ENCODE measurements around the gene FAM241A.

FAM241A gene

GRCh38 chr4:112222219-112222955 is 77.1 kb downstream of the FAM241A start:
- no peak for DNase-seq

GRCh38 chr4:112225157-112225556 is 79.9 kb downstream of the FAM241A start:
- DNase-seq = no peak

- peak; percentile 94 to 95 for DNase-seq
These were observed 85.9 kb downstream of the FAM241A start for GRCh38 chr4:112230879-112231778.

DNA sequence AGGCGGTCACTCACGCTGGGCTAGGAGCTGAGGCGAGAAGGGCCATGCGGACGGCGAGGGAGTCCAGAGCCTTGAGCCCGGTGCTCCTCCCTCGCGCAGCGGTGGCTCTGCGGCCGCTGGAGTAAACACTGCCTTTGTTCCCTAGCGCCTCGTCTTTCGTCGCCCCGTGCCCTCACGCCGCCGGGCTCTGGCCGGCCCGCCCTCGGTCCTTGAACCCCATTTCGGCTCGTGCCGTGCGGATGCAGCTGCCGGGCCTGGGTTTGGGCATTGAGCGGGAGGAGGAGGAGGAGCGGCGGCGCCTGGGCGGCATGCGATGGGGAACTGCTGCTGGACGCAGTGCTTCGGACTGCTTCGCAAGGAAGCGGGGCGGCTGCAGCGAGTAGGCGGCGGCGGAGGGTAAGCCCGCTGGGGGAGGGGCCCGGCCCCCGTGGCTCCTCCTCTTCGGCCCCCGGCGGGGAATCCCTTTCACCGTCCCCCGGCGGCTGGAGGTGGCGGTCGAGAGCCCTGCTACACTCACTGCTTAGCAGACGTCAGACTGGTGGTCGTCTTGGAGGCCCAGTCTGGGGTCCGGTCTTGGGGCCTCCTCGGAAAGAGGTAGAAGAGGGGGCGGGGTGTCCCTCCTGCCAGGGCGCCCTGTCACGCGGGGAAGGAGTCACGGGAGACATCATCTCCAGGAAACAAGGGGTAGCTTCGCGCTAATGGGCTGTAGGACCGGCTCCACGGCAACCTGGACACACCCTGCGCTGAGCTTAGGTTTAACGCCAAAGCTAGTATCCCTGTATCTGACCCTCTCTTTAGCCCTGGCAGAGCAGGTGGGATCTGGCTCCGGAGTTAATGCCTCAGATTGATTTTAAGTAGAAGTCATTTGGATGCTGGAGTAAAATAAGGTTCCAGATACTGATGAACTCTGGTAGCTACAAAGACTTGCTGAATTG is 86.8 kb downstream of the FAM241A start, which contains the start of gene AP1AR:
TSS of gene AP1AR (plus strand) at position 9 of the 935 bp plus-strand sequence. CDS start at position 314, 305 bp downstream.
- DNase-seq = peak; percentile 59 to 63

GRCh38 chr4:112234952-112235609 is 89.8 kb downstream of the FAM241A start:
- DNase-seq = peak; percentile 42 to 50

- no peak for DNase-seq
These were observed 90.8 kb downstream of the FAM241A start for GRCh38 chr4:112236040-112236439.

- DNase-seq = no peak
These were observed 93.6 kb downstream of the FAM241A start for GRCh38 chr4:112238833-112239232.

Data from activated CD4-positive, alpha-beta T cell treated with anti-CD3 and anti-CD28 coated beads, Interleukin-2, amount 50 U/mL, for 4 hours (primary cell).